Ishikawa (cell line): Measurements from ENCODE around the gene VIPAS39.

Source experiments
- CEBPB ChIP-seq: IDR thresholded peaks from 2 replicates; pipeline ENCODE4 v1.6.1; 2012
- FOXM1 ChIP-seq: IDR thresholded peaks from 2 replicates; pipeline ENCODE4 v1.6.1; 2012; ENCODE audit warnings: low read depth, borderline replicate concordance
- MAX ChIP-seq: IDR thresholded peaks from 2 replicates; pipeline ENCODE4 v1.6.1; 2012
- NFIC ChIP-seq: IDR thresholded peaks from 2 replicates; pipeline ENCODE4 v1.6.1; 2012
- RAD21 ChIP-seq: IDR thresholded peaks from 2 replicates; pipeline ENCODE4 v1.6.1; 2012; ENCODE audit warnings: low read depth
- REST ChIP-seq: IDR thresholded peaks from 2 replicates; pipeline ENCODE4 v1.6.1; 2012; ENCODE audit warnings: low read depth, mild to moderate bottlenecking
- TAF1 ChIP-seq: IDR thresholded peaks from 2 replicates; pipeline ENCODE4 v1.6.1; 2012; ENCODE audit warnings: low read depth, mild to moderate bottlenecking
- YY1 ChIP-seq: IDR thresholded peaks from 2 replicates; pipeline ENCODE4 v1.6.1; 2012; ENCODE audit warnings: low read depth

- no peak for TF ChIP-seq MAX
- TF ChIP-seq CEBPB = no peak
- no peak for TF ChIP-seq NFIC
- TF ChIP-seq RAD21 = no peak
- TF ChIP-seq YY1 = no peak
- no peak for TF ChIP-seq TAF1
- no peak for TF ChIP-seq REST
- no peak for TF ChIP-seq FOXM1
These were observed 67.2 kb downstream of the VIPAS39 start for GRCh38 chr14:77390188-77390587.
